ENCODE results near the gene GNAT2. TPM values are rescaled to one million over a fixed set of nuclear protein-coding genes. Genes with fewer than 3 reads are reported as not detected.

The GNAT2 gene
- total RNA-seq, 1 experiment from 2014 or later = 0.20 TPM

- H3K9me3 ChIP-seq (ENCODE audit: control insufficient read depth, low read depth, low read length) = no peaks in the 10 kb centered on the region
- no peak overlapping the region for H3K4ac ChIP-seq (ENCODE audit: low read depth, low read length)
- no peak overlapping the region for H2BK5ac ChIP-seq (ENCODE audit: insufficient read length, low read length)
- no peak overlapping the region for H2AK5ac ChIP-seq (ENCODE audit: insufficient read length, low read length)
- H2AFZ ChIP-seq (ENCODE audit: low read length) = no peak overlapping the region
- H3T11ph ChIP-seq (ENCODE audit: low read length) = no peak overlapping the region
- peaks cover 9 to 13% of the 10 kb centered on the region in 2 experiments for H3K4me1 Mint-ChIP-seq
- peak overlapping the region in 1 of 3 experiments; percentile 45; a peak in 1 of 7 replicates for H3K27ac Mint-ChIP-seq
- H3K27ac ChIP-seq (ENCODE audit: insufficient read length, low read depth, low read length) = no peak overlapping the region
- no peaks in the 10 kb centered on the region; a peak in 1 of 5 replicates for H3K9me3 Mint-ChIP-seq
- H2BK15ac ChIP-seq (ENCODE audit: low read depth, low read length) = no peak overlapping the region
- H3K18ac ChIP-seq (ENCODE audit: insufficient read length, low read depth, low read length) = no peak overlapping the region
- no CpG with 5 or more reads among the region's 2 CpGs for WGBS (ENCODE audit: extremely low coverage, insufficient read length, low lambda C conversion rate)
- no peak overlapping the region for H4K91ac ChIP-seq (ENCODE audit: insufficient read length, low read depth, low read length)
- no peaks in the 10 kb centered on the region for H4K20me1 ChIP-seq (ENCODE audit: control insufficient read depth, insufficient read depth, insufficient read length)
- no peak overlapping the region for H4K8ac ChIP-seq (replicated peaks; ENCODE audit: insufficient read length, low read depth, low read length)
- H3K23me2 ChIP-seq (ENCODE audit: insufficient read length, low read depth, low read length, poor library complexity, severe bottlenecking) = no peaks in the 10 kb centered on the region
- no peak for TF ChIP-seq CTCF (conservative IDR thresholded peaks at IDR 0.05)
- H3K4me1 ChIP-seq (ENCODE audit: insufficient read depth, low read length) = no peaks in the 10 kb centered on the region; the same call in 1 of the 2 replicates
- no peak overlapping the region for H3K14ac ChIP-seq (ENCODE audit: insufficient read depth, low read length)
- H3K79me2 ChIP-seq (ENCODE audit: insufficient read depth, low read length) = peaks cover 29% of the 10 kb centered on the region; the same call in 1 of the 2 replicates
- no peak overlapping the region for H2BK120ac ChIP-seq (ENCODE audit: low read depth, low read length, poor library complexity, severe bottlenecking)
- H3K4me3 Mint-ChIP-seq = no peak overlapping the region
- no peak for DNase-seq
- H3K4me2 ChIP-seq (ENCODE audit: insufficient read depth, insufficient read length, low read length) = no peak overlapping the region
- H2BK12ac ChIP-seq (ENCODE audit: insufficient read length, low read depth, low read length) = no peak overlapping the region
- peaks cover 3% of the 10 kb centered on the region for H3K79me1 ChIP-seq (ENCODE audit: insufficient read depth, low read depth, low read length, poor library complexity, severe bottlenecking)
- H3K56ac ChIP-seq (ENCODE audit: insufficient read length, low read depth, low read length) = no peak overlapping the region
- no peak overlapping the region for H3K9ac ChIP-seq (ENCODE audit: extremely low read depth, insufficient read length, low read length)
- H3K27me3 Mint-ChIP-seq (ENCODE audit: low read depth) = no peaks in the 10 kb centered on the region
- H3K23ac ChIP-seq (ENCODE audit: insufficient read length, low read depth, low read length) = no peak overlapping the region
- no peak overlapping the region for H2BK20ac ChIP-seq (ENCODE audit: low read depth, low read length, poor library complexity, severe bottlenecking)
- H3K27me3 ChIP-seq (ENCODE audit: insufficient read depth, low read length) = no peaks in the 10 kb centered on the region
- H3K36me3 Mint-ChIP-seq (ENCODE audit: insufficient read depth in 1 of 3, low read depth in 3 of 3) = peaks cover 3 to 5% (median 4%) of the 10 kb centered on the region in 3 experiments; a peak in 6 of 7 replicates
- no peak overlapping the region for H4K5ac ChIP-seq (ENCODE audit: insufficient read length, low read depth, low read length)
Observed at GRCh38 chr1:109556563-109556962, 62.9 kb downstream of the GNAT2 start.

Other genes with a start within 250 kb of the GNAT2 start
- gene SORT1, start 221.7 kb downstream of the GNAT2 start, total RNA-seq (2021) = 41.5 and 47.9 TPM in 2 replicates
- 133 and 136 TPM in 2 replicates for gene PSMA5, start 193.2 kb downstream of the GNAT2 start, total RNA-seq (2021)
- 2.5 and 2.6 TPM in 2 replicates for gene SYPL2, start 153.1 kb downstream of the GNAT2 start, total RNA-seq (2021)
- gene ATXN7L2, start 135.7 kb downstream of the GNAT2 start, total RNA-seq (2021) = 17.3 TPM in 2 replicates
- gene CYB561D1, start 125.5 kb downstream of the GNAT2 start, total RNA-seq (2021) = 6.5 and 6.7 TPM in 2 replicates
- 3.6 and 4.1 TPM in 2 replicates for gene AMIGO1, start 109.9 kb downstream of the GNAT2 start, total RNA-seq (2021)
- 0.24 and 0.48 TPM in 2 replicates for gene GPR61, start 79.7 kb downstream of the GNAT2 start, total RNA-seq (2021)
- gene GNAI3, start 71.0 kb downstream of the GNAT2 start, total RNA-seq (2021) = 9.8 and 9.9 TPM in 2 replicates
- gene AMPD2, start 221 bp upstream of the GNAT2 start, total RNA-seq (2021) = 63.0 and 65.1 TPM in 2 replicates
- 22.0 and 24.6 TPM in 2 replicates for gene GSTM4, start 36.5 kb upstream of the GNAT2 start, total RNA-seq (2021)
- 14.9 and 15.3 TPM in 2 replicates for gene GSTM2, start 48.4 kb upstream of the GNAT2 start, total RNA-seq (2021)
- 19.5 and 20.7 TPM in 2 replicates for gene GSTM1, start 68.2 kb upstream of the GNAT2 start, total RNA-seq (2021)
- not detected in 2 replicates for gene GSTM5, start 92.6 kb upstream of the GNAT2 start, total RNA-seq (2021)
- gene GSTM3, start 121.4 kb upstream of the GNAT2 start, total RNA-seq (2021) = 2.7 and 3.5 TPM in 2 replicates
- not detected in 2 replicates for gene EPS8L3, start 144.3 kb upstream of the GNAT2 start, total RNA-seq (2021)